GM12878 (cell line): ENCODE measurements around the gene LBHD1. TPM values are rescaled to one million over a fixed set of nuclear protein-coding genes. Genes with fewer than 3 reads are reported as not detected.

Experiments used
- BCL11A ChIP-seq: IDR thresholded peaks from 2 replicates; pipeline ENCODE4 v1.6.1; 2011; ENCODE audit warnings: low read depth, low read length
- KDM1A ChIP-seq: fragments of 200-600 bp; sonication (generic); IDR thresholded peaks from 2 replicates; pipeline ENCODE4 v1.6.1; 2016; ENCODE audit warnings: borderline replicate concordance
- NFXL1 ChIP-seq: fragments of 450-650 bp; IDR thresholded peaks from 2 replicates; pipeline ENCODE4 v1.6.1; 2017; ENCODE audit warnings: antibody characterized with exemption, mild to moderate bottlenecking, borderline replicate concordance
- RB1 ChIP-seq: fragments of 450-650 bp; formaldehyde crosslinking; IDR thresholded peaks from 2 replicates; pipeline ENCODE4 v1.6.1; 2017; ENCODE audit warnings: mild to moderate bottlenecking, borderline replicate concordance
- RBBP5 ChIP-seq: fragments of 200-600 bp; sonication (generic); conservative IDR thresholded peaks from 2 replicates; pipeline ENCODE4 v1.6.1; 2016
- SMAD1 ChIP-seq: fragments of 450-650 bp; IDR thresholded peaks from 2 replicates; pipeline ENCODE4 v1.6.1; 2018; ENCODE audit warnings: mild to moderate bottlenecking, low read depth; ENCODE audit not compliant: partially characterized antibody
- ZNF207 ChIP-seq: fragments of 450-650 bp; IDR thresholded peaks from 2 replicates; pipeline ENCODE4 v1.6.1; 2014; ENCODE audit warnings: antibody characterized with exemption, mild to moderate bottlenecking, borderline replicate concordance
- polyA plus RNA-seq, 11 experiments: library from polyadenylated mRNA; depleted of rRNA in 4 of 11; unstranded in 6 of 11; stranded (reverse) in 5 of 11; fragments of >200 nt; fragmentation: Nextera tagmentation in 4 of 11; fragmentation: Illumina TruSeq in 1 of 11; extraction: Ambion mirVana in 4 of 11; extraction: Trizol in 1 of 11; gene quantifications; 1 replicate in 1 of 11; 2 replicates in 10 of 11; pipeline versions ENCODE4 v1.2.1 to v1.2.3, GENCODE V29; 2011 to 2016; ENCODE audit warnings: inconsistent platforms in 2 of 11, missing spikeins in 2 of 11, low read depth in 1 of 11
- total RNA-seq, 4 experiments: library from RNA; depleted of rRNA in 3 of 4; stranded (reverse); fragments of >200 nt in 3 of 4; fragmentation: Illumina TruSeq in 1 of 4; extraction: Trizol in 1 of 4; gene quantifications; 2 replicates each; pipeline versions ENCODE4 v1.2.1 to v1.2.3, GENCODE V29; 2013 to 2021
- TF ChIP-seq, protein P1 (sequence below): fragments of 450-650 bp; IDR thresholded peaks from 2 replicates; pipeline ENCODE4 v1.6.1; 2017; ENCODE audit warnings: mild to moderate bottlenecking, moderate library complexity
- TF ChIP-seq, protein P2 (sequence below), 3 experiments: IDR thresholded peaks in 2 of 3; conservative IDR thresholded peaks in 1 of 3; 2 replicates each; pipeline ENCODE4 v1.5.1; 2011; ENCODE audit warnings: low read depth in 3 of 3, low read length in 3 of 3, mild to moderate bottlenecking in 3 of 3, control low read depth in 2 of 3, moderate library complexity in 2 of 3, inconsistent platforms in 1 of 3, mixed read lengths in 1 of 3; ENCODE audit not compliant: control insufficient read depth in 2 of 3, insufficient read depth in 1 of 3; ENCODE audit errors: extremely low read depth in 1 of 3
- TF ChIP-seq, protein P3 (sequence below): fragments of 150-350 bp; IDR thresholded peaks from 2 replicates; pipeline ENCODE4 v1.6.1; 2014; ENCODE audit warnings: mild to moderate bottlenecking, low read depth, low read length
- TF ChIP-seq, protein P4 (sequence below): fragments of 450-650 bp; IDR thresholded peaks from 2 replicates; pipeline ENCODE4 v1.6.1; 2016; ENCODE audit warnings: mild to moderate bottlenecking, moderate library complexity, borderline replicate concordance
- TF ChIP-seq, protein P5 (sequence below): fragments of 450-650 bp; IDR thresholded peaks from 2 replicates; pipeline ENCODE4 v1.6.1; 2018; ENCODE audit warnings: mild to moderate bottlenecking, low read depth, moderate library complexity; ENCODE audit not compliant: partially characterized antibody

Gene LBHD1
- total and polyA plus RNA-seq, 10 of the 15 experiments (the other 5 are each of a cell fraction or from before 2014, with no cell fraction given): 0.79 to 12.0 (median 7.6) TPM

DNA sequence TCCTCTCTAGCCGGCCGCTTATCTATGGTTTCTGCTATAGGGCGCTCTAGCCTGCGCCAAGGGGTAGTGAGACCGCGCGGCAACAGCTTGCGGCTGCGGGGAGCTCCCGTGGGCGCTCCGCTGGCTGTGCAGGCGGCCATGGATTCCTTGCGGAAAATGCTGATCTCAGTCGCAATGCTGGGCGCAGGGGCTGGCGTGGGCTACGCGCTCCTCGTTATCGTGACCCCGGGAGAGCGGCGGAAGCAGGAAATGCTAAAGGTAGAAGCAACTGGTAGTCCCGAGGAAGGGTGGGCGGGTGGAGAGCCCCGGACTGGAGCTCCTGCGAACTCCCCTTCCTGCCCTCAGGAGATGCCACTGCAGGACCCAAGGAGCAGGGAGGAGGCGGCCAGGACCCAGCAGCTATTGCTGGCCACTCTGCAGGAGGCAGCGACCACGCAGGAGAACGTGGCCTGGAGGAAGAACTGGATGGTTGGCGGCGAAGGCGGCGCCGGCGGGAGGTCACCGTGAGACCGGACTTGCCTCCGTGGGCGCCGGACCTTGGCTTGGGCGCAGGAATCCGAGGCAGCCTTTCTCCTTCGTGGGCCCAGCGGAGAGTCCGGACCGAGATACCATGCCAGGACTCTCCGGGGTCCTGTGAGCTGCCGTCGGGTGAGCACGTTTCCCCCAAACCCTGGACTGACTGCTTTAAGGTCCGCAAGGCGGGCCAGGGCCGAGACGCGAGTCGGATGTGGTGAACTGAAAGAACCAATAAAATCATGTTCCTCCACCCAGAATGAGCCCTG lies at the start of gene LBHD1, which contains the start of gene UQCC3 (continued):
- TF ChIP-seq, protein P1, sequence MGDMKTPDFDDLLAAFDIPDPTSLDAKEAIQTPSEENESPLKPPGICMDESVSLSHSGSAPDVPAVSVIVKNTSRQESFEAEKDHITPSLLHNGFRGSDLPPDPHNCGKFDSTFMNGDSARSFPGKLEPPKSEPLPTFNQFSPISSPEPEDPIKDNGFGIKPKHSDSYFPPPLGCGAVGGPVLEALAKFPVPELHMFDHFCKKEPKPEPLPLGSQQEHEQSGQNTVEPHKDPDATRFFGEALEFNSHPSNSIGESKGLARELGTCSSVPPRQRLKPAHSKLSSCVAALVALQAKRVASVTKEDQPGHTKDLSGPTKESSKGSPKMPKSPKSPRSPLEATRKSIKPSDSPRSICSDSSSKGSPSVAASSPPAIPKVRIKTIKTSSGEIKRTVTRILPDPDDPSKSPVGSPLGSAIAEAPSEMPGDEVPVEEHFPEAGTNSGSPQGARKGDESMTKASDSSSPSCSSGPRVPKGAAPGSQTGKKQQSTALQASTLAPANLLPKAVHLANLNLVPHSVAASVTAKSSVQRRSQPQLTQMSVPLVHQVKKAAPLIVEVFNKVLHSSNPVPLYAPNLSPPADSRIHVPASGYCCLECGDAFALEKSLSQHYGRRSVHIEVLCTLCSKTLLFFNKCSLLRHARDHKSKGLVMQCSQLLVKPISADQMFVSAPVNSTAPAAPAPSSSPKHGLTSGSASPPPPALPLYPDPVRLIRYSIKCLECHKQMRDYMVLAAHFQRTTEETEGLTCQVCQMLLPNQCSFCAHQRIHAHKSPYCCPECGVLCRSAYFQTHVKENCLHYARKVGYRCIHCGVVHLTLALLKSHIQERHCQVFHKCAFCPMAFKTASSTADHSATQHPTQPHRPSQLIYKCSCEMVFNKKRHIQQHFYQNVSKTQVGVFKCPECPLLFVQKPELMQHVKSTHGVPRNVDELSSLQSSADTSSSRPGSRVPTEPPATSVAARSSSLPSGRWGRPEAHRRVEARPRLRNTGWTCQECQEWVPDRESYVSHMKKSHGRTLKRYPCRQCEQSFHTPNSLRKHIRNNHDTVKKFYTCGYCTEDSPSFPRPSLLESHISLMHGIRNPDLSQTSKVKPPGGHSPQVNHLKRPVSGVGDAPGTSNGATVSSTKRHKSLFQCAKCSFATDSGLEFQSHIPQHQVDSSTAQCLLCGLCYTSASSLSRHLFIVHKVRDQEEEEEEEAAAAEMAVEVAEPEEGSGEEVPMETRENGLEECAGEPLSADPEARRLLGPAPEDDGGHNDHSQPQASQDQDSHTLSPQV: no peak
- TF ChIP-seq SMAD1 (no peak), RB1 (peak; percentile 90; the same call in 1 of the 2 replicates), RBBP5 (no peak), NFXL1 (no peak), KDM1A (no peak), BCL11A (0 out of 2 replicates have a peak, but pooled peaks have one; percentile 1), ZNF207 (peak; percentile 3; the same call in 1 of the 2 replicates)
- TF ChIP-seq, protein P2, sequence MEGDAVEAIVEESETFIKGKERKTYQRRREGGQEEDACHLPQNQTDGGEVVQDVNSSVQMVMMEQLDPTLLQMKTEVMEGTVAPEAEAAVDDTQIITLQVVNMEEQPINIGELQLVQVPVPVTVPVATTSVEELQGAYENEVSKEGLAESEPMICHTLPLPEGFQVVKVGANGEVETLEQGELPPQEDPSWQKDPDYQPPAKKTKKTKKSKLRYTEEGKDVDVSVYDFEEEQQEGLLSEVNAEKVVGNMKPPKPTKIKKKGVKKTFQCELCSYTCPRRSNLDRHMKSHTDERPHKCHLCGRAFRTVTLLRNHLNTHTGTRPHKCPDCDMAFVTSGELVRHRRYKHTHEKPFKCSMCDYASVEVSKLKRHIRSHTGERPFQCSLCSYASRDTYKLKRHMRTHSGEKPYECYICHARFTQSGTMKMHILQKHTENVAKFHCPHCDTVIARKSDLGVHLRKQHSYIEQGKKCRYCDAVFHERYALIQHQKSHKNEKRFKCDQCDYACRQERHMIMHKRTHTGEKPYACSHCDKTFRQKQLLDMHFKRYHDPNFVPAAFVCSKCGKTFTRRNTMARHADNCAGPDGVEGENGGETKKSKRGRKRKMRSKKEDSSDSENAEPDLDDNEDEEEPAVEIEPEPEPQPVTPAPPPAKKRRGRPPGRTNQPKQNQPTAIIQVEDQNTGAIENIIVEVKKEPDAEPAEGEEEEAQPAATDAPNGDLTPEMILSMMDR (IDR thresholded peaks at IDR 0.05 in 2 of 3, conservative IDR thresholded peaks at IDR 0.05 in 1 of 3; ENCODE audit: control insufficient read depth in 2 of 3, extremely low read depth in 1 of 3, insufficient read depth in 1 of 3, low read depth in 3 of 3, low read length in 3 of 3): no peak
- TF ChIP-seq, protein P3, sequence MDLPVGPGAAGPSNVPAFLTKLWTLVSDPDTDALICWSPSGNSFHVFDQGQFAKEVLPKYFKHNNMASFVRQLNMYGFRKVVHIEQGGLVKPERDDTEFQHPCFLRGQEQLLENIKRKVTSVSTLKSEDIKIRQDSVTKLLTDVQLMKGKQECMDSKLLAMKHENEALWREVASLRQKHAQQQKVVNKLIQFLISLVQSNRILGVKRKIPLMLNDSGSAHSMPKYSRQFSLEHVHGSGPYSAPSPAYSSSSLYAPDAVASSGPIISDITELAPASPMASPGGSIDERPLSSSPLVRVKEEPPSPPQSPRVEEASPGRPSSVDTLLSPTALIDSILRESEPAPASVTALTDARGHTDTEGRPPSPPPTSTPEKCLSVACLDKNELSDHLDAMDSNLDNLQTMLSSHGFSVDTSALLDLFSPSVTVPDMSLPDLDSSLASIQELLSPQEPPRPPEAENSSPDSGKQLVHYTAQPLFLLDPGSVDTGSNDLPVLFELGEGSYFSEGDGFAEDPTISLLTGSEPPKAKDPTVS: no peak
- TF ChIP-seq, protein P4, sequence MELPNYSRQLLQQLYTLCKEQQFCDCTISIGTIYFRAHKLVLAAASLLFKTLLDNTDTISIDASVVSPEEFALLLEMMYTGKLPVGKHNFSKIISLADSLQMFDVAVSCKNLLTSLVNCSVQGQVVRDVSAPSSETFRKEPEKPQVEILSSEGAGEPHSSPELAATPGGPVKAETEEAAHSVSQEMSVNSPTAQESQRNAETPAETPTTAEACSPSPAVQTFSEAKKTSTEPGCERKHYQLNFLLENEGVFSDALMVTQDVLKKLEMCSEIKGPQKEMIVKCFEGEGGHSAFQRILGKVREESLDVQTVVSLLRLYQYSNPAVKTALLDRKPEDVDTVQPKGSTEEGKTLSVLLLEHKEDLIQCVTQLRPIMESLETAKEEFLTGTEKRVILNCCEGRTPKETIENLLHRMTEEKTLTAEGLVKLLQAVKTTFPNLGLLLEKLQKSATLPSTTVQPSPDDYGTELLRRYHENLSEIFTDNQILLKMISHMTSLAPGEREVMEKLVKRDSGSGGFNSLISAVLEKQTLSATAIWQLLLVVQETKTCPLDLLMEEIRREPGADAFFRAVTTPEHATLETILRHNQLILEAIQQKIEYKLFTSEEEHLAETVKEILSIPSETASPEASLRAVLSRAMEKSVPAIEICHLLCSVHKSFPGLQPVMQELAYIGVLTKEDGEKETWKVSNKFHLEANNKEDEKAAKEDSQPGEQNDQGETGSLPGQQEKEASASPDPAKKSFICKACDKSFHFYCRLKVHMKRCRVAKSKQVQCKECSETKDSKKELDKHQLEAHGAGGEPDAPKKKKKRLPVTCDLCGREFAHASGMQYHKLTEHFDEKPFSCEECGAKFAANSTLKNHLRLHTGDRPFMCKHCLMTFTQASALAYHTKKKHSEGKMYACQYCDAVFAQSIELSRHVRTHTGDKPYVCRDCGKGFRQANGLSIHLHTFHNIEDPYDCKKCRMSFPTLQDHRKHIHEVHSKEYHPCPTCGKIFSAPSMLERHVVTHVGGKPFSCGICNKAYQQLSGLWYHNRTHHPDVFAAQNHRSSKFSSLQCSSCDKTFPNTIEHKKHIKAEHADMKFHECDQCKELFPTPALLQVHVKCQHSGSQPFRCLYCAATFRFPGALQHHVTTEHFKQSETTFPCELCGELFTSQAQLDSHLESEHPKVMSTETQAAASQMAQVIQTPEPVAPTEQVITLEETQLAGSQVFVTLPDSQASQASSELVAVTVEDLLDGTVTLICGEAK: peak; percentile 86; the same call in 1 of the 2 replicates
- TF ChIP-seq, protein P5, sequence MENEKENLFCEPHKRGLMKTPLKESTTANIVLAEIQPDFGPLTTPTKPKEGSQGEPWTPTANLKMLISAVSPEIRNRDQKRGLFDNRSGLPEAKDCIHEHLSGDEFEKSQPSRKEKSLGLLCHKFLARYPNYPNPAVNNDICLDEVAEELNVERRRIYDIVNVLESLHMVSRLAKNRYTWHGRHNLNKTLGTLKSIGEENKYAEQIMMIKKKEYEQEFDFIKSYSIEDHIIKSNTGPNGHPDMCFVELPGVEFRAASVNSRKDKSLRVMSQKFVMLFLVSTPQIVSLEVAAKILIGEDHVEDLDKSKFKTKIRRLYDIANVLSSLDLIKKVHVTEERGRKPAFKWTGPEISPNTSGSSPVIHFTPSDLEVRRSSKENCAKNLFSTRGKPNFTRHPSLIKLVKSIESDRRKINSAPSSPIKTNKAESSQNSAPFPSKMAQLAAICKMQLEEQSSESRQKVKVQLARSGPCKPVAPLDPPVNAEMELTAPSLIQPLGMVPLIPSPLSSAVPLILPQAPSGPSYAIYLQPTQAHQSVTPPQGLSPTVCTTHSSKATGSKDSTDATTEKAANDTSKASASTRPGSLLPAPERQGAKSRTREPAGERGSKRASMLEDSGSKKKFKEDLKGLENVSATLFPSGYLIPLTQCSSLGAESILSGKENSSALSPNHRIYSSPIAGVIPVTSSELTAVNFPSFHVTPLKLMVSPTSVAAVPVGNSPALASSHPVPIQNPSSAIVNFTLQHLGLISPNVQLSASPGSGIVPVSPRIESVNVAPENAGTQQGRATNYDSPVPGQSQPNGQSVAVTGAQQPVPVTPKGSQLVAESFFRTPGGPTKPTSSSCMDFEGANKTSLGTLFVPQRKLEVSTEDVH: peak; percentile 53
